Neural cell (in vitro differentiated cells): ENCODE data around the gene EEF1A2.

ENCODE experiments used
- CTCF ChIP-seq: fragments of 450-650 bp; IDR thresholded peaks from 2 replicates; pipeline ENCODE4 v1.5.1; 2014; ENCODE audit warnings: antibody characterized with exemption, mild to moderate bottlenecking, moderate library complexity; ENCODE audit not compliant: poor library complexity, severe bottlenecking
- EP300 ChIP-seq: fragments of 450-650 bp; conservative IDR thresholded peaks from 2 replicates; pipeline ENCODE4 v1.6.1; 2014; ENCODE audit warnings: antibody characterized with exemption, mild to moderate bottlenecking, moderate library complexity; ENCODE audit not compliant: poor library complexity, severe bottlenecking
- EZH2 ChIP-seq: fragments of 200-600, 300-800 bp; shearing (Covaris generic), sonication (generic); IDR thresholded peaks from 2 replicates; pipeline ENCODE4 v1.6.1; 2014; ENCODE audit warnings: antibody characterized with exemption, low read length, borderline replicate concordance, mild to moderate bottlenecking; ENCODE audit not compliant: insufficient read depth, poor library complexity, severe bottlenecking
- POLR2AphosphoS5 ChIP-seq: IDR thresholded peaks from 2 replicates; pipeline ENCODE4 v1.6.1; 2012
- RAD21 ChIP-seq: fragments of 450-650 bp; conservative IDR thresholded peaks from 2 replicates; pipeline ENCODE4 v1.6.1; 2014; ENCODE audit warnings: antibody characterized with exemption, mild to moderate bottlenecking, moderate library complexity
- TAF1 ChIP-seq: IDR thresholded peaks from 2 replicates; pipeline ENCODE4 v1.6.1; 2012; ENCODE audit warnings: low read depth

GRCh38 chr20:63492518-63492917 is 6.4 kb downstream of the EEF1A2 start:
- TF ChIP-seq EZH2 (no peak), CTCF (no peak), TAF1 (no peak), EP300 (no peak), POLR2AphosphoS5 (no peak), RAD21 (no peak)
